K562 (cell line): ENCODE data around the gene MTMR3. TPM values are rescaled to one million over a fixed set of nuclear protein-coding genes. Genes with fewer than 3 reads are reported as not detected.

Experiments used
- ATAC-seq: fragments of 200-7000 bp; cut with Tn5 transposase; 3 replicates; pipeline ENCODE4 v1.9.1; 2020; ENCODE audit warnings: moderate library complexity
- BruUV-seq: library from RNA; stranded (reverse); fragments of 400-500 nt; replicated peaks from 2 replicates; lab custom pipeline; 2021; lab: Mats Ljungman, UMichigan
- CTCF ChIA-PET: fragments of 300-600 bp; formaldehyde crosslinking; extraction: SDS; loops from one replicate; lab custom pipeline; 2021; ENCODE audit warnings: low intra/inter-chr PET ratio; lab: Yijun Ruan, JAX
- POLR2A ChIA-PET: fragments of 300-600, 350-650 bp; sonication (Branson Sonifier 250); formaldehyde crosslinking; extraction: SDS; loops from one replicate; lab custom pipeline; 2021; ENCODE audit warnings: antibody characterized with exemption, inconsistent platforms; lab: Yijun Ruan, JAX
- DNase-seq, 4 experiments: peaks; one replicate each; pipeline versions ENCODE4 v3.0.0 to v3.0.0-alpha.2; 2011 to 2018; ENCODE audit warnings: low spot score in 3 of 4, mixed read lengths in 3 of 4; ENCODE audit errors: extremely low read depth in 1 of 4
- FAIRE-seq: peaks from 2 replicates; lab custom pipeline; 2011; peaks lifted over from hg19 to GRCh38; lab: Jason Lieb, UNC
- H2AFZ ChIP-seq: 2 replicates; pipeline ENCODE4 v1.6.0; 2011; ENCODE audit warnings: low read depth, low read length, control low read depth, inconsistent platforms
- H3K27ac ChIP-seq: fragments of 200-600 bp; 3 replicates; pipeline ENCODE4 v1.8.0; 2011; ENCODE audit warnings: low read depth, mild to moderate bottlenecking, control low read depth, inconsistent platforms, low read length, moderate library complexity, mixed read lengths; ENCODE audit errors: extremely low read depth
- H3K27me3 ChIP-seq, 2 experiments: fragments of 300-600 bp in 1 of 2; 2 replicates in 1 of 2; 3 replicates in 1 of 2; pipeline versions ENCODE4 v1.6.0 to v1.8.0; 2011; ENCODE audit warnings: inconsistent platforms in 2 of 2, low read length in 2 of 2, mild to moderate bottlenecking in 1 of 2, mixed read lengths in 1 of 2, moderate library complexity in 1 of 2; ENCODE audit not compliant: control insufficient read depth in 2 of 2, insufficient read depth in 2 of 2
- H3K36me3 ChIP-seq: fragments of 300-600 bp; 3 replicates; pipeline ENCODE4 v1.8.0; 2011; ENCODE audit warnings: mild to moderate bottlenecking, low read length, inconsistent platforms; ENCODE audit not compliant: control insufficient read depth, insufficient read depth
- H3K4me1 ChIP-seq, 2 experiments: fragments of 200-600 bp in 1 of 2; replicated peaks in 1 of 2; 2 replicates in 1 of 2; 3 replicates in 1 of 2; pipeline versions ENCODE4 v1.5.1 to v1.8.0; 2011; ENCODE audit warnings: inconsistent platforms in 2 of 2, low read length in 2 of 2, mild to moderate bottlenecking in 1 of 2, mixed read lengths in 1 of 2, moderate library complexity in 1 of 2; ENCODE audit not compliant: control insufficient read depth in 2 of 2, insufficient read depth in 2 of 2
- H3K4me2 ChIP-seq: 2 replicates; pipeline ENCODE4 v1.6.1; 2011; ENCODE audit warnings: low read length, control low read depth, inconsistent platforms, mixed read lengths; ENCODE audit not compliant: insufficient read depth
- H3K4me3 ChIP-seq: fragments of 200-600 bp; sonication (generic), shearing (Covaris generic); 2 replicates; pipeline ENCODE4 v1.5.1; 2016; ENCODE audit warnings: control low read depth, inconsistent platforms
- H3K79me2 ChIP-seq: fragments of 200-600 bp; 3 replicates; pipeline ENCODE4 v1.8.0; 2011; ENCODE audit warnings: low read length, inconsistent platforms; ENCODE audit not compliant: control insufficient read depth, insufficient read depth
- H3K9ac ChIP-seq, 2 experiments: 2 replicates each; pipeline versions ENCODE4 v1.6.0 to v1.6.1; 2011; ENCODE audit warnings: low read depth in 2 of 2, low read length in 2 of 2, control low read depth in 1 of 2, inconsistent platforms in 1 of 2, mild to moderate bottlenecking in 1 of 2, mixed read lengths in 1 of 2; ENCODE audit not compliant: insufficient read depth in 1 of 2
- H3K9me1 ChIP-seq: one replicate; pipeline ENCODE4 v1.6.0; 2011; ENCODE audit warnings: inconsistent platforms, mild to moderate bottlenecking, low read length, moderate library complexity; ENCODE audit not compliant: control insufficient read depth, insufficient read depth
- H3K9me3 ChIP-seq: replicated peaks from 2 replicates; pipeline ENCODE4 v1.5.1; 2011; ENCODE audit warnings: low read depth, low read length, inconsistent platforms; ENCODE audit not compliant: control insufficient read depth, insufficient read depth
- H4K20me1 ChIP-seq: replicated peaks from 2 replicates; pipeline ENCODE4 v1.6.1; 2011; ENCODE audit warnings: low read length, inconsistent platforms, mixed read lengths; ENCODE audit not compliant: control insufficient read depth, insufficient read depth
- AFF1 ChIP-seq, 2 experiments: fragments of 450-650 bp; IDR thresholded peaks; 2 replicates each; pipeline ENCODE4 v1.6.1; 2018; ENCODE audit warnings: mild to moderate bottlenecking in 2 of 2, low read depth in 1 of 2; ENCODE audit not compliant: partially characterized antibody in 2 of 2
- EGR1 ChIP-seq: fragments of 450-650 bp; conservative IDR thresholded peaks from 2 replicates; pipeline ENCODE4 v1.6.1; 2017; ENCODE audit warnings: mild to moderate bottlenecking
- HEY1 ChIP-seq: fragments of 250-450 bp; sonication (Bioruptor Pico); IDR thresholded peaks from 2 replicates; pipeline ENCODE4 v1.5.0; 2020; ENCODE audit warnings: mild to moderate bottlenecking, moderate library complexity, borderline replicate concordance
- NR2F6 ChIP-seq: fragments of 450-650 bp; formaldehyde crosslinking; IDR thresholded peaks from 2 replicates; pipeline ENCODE4 v1.4.0; 2020; ENCODE audit warnings: mild to moderate bottlenecking
- ZMIZ1 ChIP-seq, 2 experiments: fragments of 150-350 bp in 1 of 2; IDR thresholded peaks; 2 replicates each; pipeline ENCODE4 v1.6.1; 2012 to 2016; ENCODE audit warnings: low read depth in 2 of 2, low read length in 2 of 2, mild to moderate bottlenecking in 1 of 2, moderate library complexity in 1 of 2
- ZNF253 ChIP-seq: fragments of 250-450 bp; sonication (Bioruptor Pico); conservative IDR thresholded peaks from 2 replicates; pipeline ENCODE4 v1.6.1; 2021; ENCODE audit warnings: mild to moderate bottlenecking
- WGBS: fragments of 100-300 bp; shearing (Covaris generic); methylation state at CpG from one replicate; pipeline ENCODE4 v1.1.6; 2016; ENCODE audit warnings: low coverage, mixed read lengths; ENCODE audit not compliant: insufficient coverage; ENCODE audit errors: missing lambda C conversion rate; 5-methylcytosine and 5-hydroxymethylcytosine counted together
- in situ Hi-C: fragments of 300-500 bp; cut with MboI; formaldehyde crosslinking; loops from 4 replicates; pipeline ENCODE4 v1.15.0; 2018; ENCODE audit warnings: inconsistent platforms, mixed read lengths
- intact Hi-C: fragments of 100-400 bp; cut with micrococcal nuclease; formaldehyde crosslinking; loops from 2 replicates; pipeline ENCODE4 v1.14.2; 2022
- polyA plus RNA-seq, 8 experiments: library from polyadenylated mRNA; depleted of rRNA in 4 of 8; stranded (reverse) in 5 of 8; unstranded in 3 of 8; fragments of >200 nt; fragmentation: Nextera tagmentation in 2 of 8; fragmentation: Illumina TruSeq in 1 of 8; extraction: Ambion mirVana in 2 of 8; extraction: Trizol in 1 of 8; gene quantifications; 2 replicates each; pipeline versions ENCODE4 v1.2.1 to v1.2.3, GENCODE V29; 2011 to 2014; ENCODE audit warnings: inconsistent platforms in 1 of 8, missing spikeins in 1 of 8
- total RNA-seq, 7 experiments: library from RNA; depleted of rRNA in 6 of 7; stranded (reverse); fragments of >200 nt in 6 of 7; fragmentation: Illumina TruSeq in 2 of 7; extraction: Trizol in 2 of 7; gene quantifications; 2 replicates each; pipeline versions ENCODE4 v1.2.1 to v1.2.3, GENCODE V29; 2011 to 2021; ENCODE audit warnings: low replicate concordance in 1 of 7
- TF ChIP-seq, protein P1 (sequence below): fragments of 450-650 bp; IDR thresholded peaks from 2 replicates; pipeline ENCODE4 v1.7.1; 2018; ENCODE audit warnings: mild to moderate bottlenecking, low read depth; ENCODE audit not compliant: partially characterized antibody

Gene MTMR3
- total and polyA plus RNA-seq, 9 of the 15 experiments (the other 6 are each of a cell fraction or from before 2014, with no cell fraction given), result 1.6 to 13.7 (median 7.9) TPM

- TF ChIP-seq AFF1 (IDR thresholded peaks at IDR 0.05; ENCODE audit: low read depth in 1 of 2, partially characterized antibody in 2 of 2) (no peak), ZNF253 (no peak)
Observed at GRCh38 chr22:30027169-30027568, 144.2 kb downstream of the MTMR3 start (continued).

DNA sequence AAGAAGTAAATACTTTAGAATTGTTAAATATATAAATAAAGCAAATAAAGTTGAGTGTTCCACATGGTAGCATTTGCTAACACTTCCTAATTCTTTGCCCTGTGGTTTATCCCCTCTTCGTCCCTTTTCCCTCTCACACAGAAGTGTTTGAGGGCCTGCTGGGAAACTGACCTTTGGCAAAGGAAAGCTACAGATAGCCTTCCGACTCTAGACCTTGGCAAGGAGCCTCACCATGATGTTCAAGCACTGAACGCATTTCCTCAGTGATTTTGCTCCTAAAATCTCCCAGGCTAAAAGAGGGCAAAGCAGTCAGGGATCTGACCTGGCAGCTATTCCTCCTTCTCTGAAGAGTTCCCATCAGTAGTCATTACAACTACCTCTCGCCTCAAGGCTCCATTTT, 144.8 kb downstream of the MTMR3 start:
- DNase-seq (no peak), FAIRE-seq (no peak), ATAC-seq (no peak)
- POLR2A ChIA-PET, result interaction anchor here (0.7 kb wide), 1 partner anchor 20 kb away, joined by 3 read pairs; no protein-coding TSS in a partner anchor
- H3K4me1 ChIP-seq, result no peaks in the 10 kb centered on the region
- no peaks in the 10 kb centered on the region for H3K79me2 ChIP-seq
- H2AFZ ChIP-seq, result no peak overlapping the region
- 67% methylated on average over 4 of the region's 4 CpGs for WGBS
- no TSS peak for BruUV-seq
- in situ Hi-C loops, result no loop called here
- no peak overlapping the region for H3K9ac ChIP-seq
- H3K4me2 ChIP-seq, result no peak overlapping the region
- intact Hi-C loops, result no loop called here
- CTCF ChIA-PET, result no interaction called here
- no peak overlapping the region for H3K27ac ChIP-seq
- H3K9me3 ChIP-seq, result no peaks in the 10 kb centered on the region
- H4K20me1 ChIP-seq, result no peaks in the 10 kb centered on the region; the same call in 1 of the 2 replicates
- H3K36me3 ChIP-seq, result peaks cover 30% of the 10 kb centered on the region; the same call in 1 of the 3 replicates
- no peaks in the 10 kb centered on the region for H3K9me1 ChIP-seq
- H3K27me3 ChIP-seq, result no peaks in the 10 kb centered on the region
- H3K4me3 ChIP-seq, result no peak overlapping the region
- TF ChIP-seq, protein P1, sequence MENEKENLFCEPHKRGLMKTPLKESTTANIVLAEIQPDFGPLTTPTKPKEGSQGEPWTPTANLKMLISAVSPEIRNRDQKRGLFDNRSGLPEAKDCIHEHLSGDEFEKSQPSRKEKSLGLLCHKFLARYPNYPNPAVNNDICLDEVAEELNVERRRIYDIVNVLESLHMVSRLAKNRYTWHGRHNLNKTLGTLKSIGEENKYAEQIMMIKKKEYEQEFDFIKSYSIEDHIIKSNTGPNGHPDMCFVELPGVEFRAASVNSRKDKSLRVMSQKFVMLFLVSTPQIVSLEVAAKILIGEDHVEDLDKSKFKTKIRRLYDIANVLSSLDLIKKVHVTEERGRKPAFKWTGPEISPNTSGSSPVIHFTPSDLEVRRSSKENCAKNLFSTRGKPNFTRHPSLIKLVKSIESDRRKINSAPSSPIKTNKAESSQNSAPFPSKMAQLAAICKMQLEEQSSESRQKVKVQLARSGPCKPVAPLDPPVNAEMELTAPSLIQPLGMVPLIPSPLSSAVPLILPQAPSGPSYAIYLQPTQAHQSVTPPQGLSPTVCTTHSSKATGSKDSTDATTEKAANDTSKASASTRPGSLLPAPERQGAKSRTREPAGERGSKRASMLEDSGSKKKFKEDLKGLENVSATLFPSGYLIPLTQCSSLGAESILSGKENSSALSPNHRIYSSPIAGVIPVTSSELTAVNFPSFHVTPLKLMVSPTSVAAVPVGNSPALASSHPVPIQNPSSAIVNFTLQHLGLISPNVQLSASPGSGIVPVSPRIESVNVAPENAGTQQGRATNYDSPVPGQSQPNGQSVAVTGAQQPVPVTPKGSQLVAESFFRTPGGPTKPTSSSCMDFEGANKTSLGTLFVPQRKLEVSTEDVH, result no peak
- TF ChIP-seq EGR1, result no peak
- no peak for TF ChIP-seq ZMIZ1 (IDR thresholded peaks at IDR 0.05; ENCODE audit: low read depth in 2 of 2, low read length in 2 of 2)
- TF ChIP-seq NR2F6 (CRISPR knock-in tag), result no peak
- TF ChIP-seq HEY1 (CRISPR knock-in tag), result no peak
